Stimulated activated CD4-positive, alpha-beta T cell treated with anti-CD3 and anti-CD28 coated beads, Interleukin-4, amount 100 ng/mL, for 1 hour (primary cell): ENCODE results near the gene GPR39.

Experiments used
- DNase-seq: peaks from one replicate; pipeline ENCODE4 v3.0.0-alpha.2; 2020

The GPR39 gene

GRCh38 chr2:132573444-132574007 is 156.9 kb downstream of the GPR39 start:
- DNase-seq, result no peak

- no peak for DNase-seq
Observed at GRCh38 chr2:132577686-132578085, 161.1 kb downstream of the GPR39 start.

- DNase-seq, result no peak
Observed at GRCh38 chr2:132581591-132581990, 165.0 kb downstream of the GPR39 start.

- no peak for DNase-seq
Observed at GRCh38 chr2:132581991-132582738, 165.6 kb downstream of the GPR39 start.

GRCh38 chr2:132583666-132584360 is 167.2 kb downstream of the GPR39 start:
- no peak for DNase-seq

- DNase-seq, result no peak
Observed at GRCh38 chr2:132584976-132585817, 168.6 kb downstream of the GPR39 start.

GRCh38 chr2:132586101-132586511 is 169.5 kb downstream of the GPR39 start:
- DNase-seq, result no peak

- DNase-seq, result no peak
Observed at GRCh38 chr2:132586835-132587234, 170.2 kb downstream of the GPR39 start.

GRCh38 chr2:132588576-132588975 is 172.0 kb downstream of the GPR39 start:
- DNase-seq, result no peak

GRCh38 chr2:132589111-132589830 is 172.7 kb downstream of the GPR39 start:
- DNase-seq, result no peak

GRCh38 chr2:132589966-132590365 is 173.4 kb downstream of the GPR39 start:
- no peak for DNase-seq

GRCh38 chr2:132593171-132593570 is 176.6 kb downstream of the GPR39 start:
- DNase-seq, result no peak

- no peak for DNase-seq
Observed at GRCh38 chr2:132595186-132595585, 178.6 kb downstream of the GPR39 start.

GRCh38 chr2:132595693-132596092 is 179.1 kb downstream of the GPR39 start:
- no peak for DNase-seq

GRCh38 chr2:132597166-132597565 is 180.6 kb downstream of the GPR39 start:
- DNase-seq, result no peak

- no peak for DNase-seq
Observed at GRCh38 chr2:132597831-132598230, 181.2 kb downstream of the GPR39 start.

GRCh38 chr2:132598536-132598935 is 181.9 kb downstream of the GPR39 start:
- no peak for DNase-seq

- no peak for DNase-seq
Observed at GRCh38 chr2:132599556-132599955, 183.0 kb downstream of the GPR39 start.

GRCh38 chr2:132604561-132604960 is 188.0 kb downstream of the GPR39 start:
- DNase-seq, result no peak

GRCh38 chr2:132605236-132606180 is 188.9 kb downstream of the GPR39 start:
- no peak for DNase-seq

- DNase-seq, result no peak
Observed at GRCh38 chr2:132606649-132607048, 190.0 kb downstream of the GPR39 start.
